ENCODE data around the gene DHX35.
"Not testable (repeated sequence)": the region's sequence is repeated elsewhere in the genome, so short reads cannot be mapped to it uniquely, and the experiment has no call there.

Gene DHX35

GRCh38 chr20:38941726-38942389 is 20.3 kb upstream of the DHX35 start:
- no peak for DNase-seq

- DNase-seq: no peak
These were observed 17.1 kb upstream of the DHX35 start for GRCh38 chr20:38945012-38945411.

GRCh38 chr20:38946836-38947235 is 15.3 kb upstream of the DHX35 start:
- no peak for DNase-seq

GRCh38 chr20:38947931-38948362 is 14.2 kb upstream of the DHX35 start:
- no peak for DNase-seq

- no peak for DNase-seq
These were observed 11.9 kb upstream of the DHX35 start for GRCh38 chr20:38950254-38950653.

- DNase-seq: no peak
These were observed 10.5 kb upstream of the DHX35 start for GRCh38 chr20:38951611-38952010.

- DNase-seq: no peak
These were observed 10.0 kb upstream of the DHX35 start for GRCh38 chr20:38952153-38952552.

- DNase-seq: no peak
These were observed 8.4 kb upstream of the DHX35 start for GRCh38 chr20:38953630-38954340.

GRCh38 chr20:38957235-38957876 is 4.8 kb upstream of the DHX35 start:
- no peak for DNase-seq

- no peak for DNase-seq
These were observed 4.1 kb upstream of the DHX35 start for GRCh38 chr20:38957915-38958485.

- not testable (repeated sequence) for DNase-seq
These were observed 1.9 kb upstream of the DHX35 start for GRCh38 chr20:38960187-38960687.

- no peak for DNase-seq
These were observed 557 bp upstream of the DHX35 start for GRCh38 chr20:38961530-38962043.

GRCh38 chr20:38962928-38963401 is 821 bp downstream of the DHX35 start:
- no peak for DNase-seq

- DNase-seq: no peak
These were observed 1.6 kb downstream of the DHX35 start for GRCh38 chr20:38963745-38964144.

GRCh38 chr20:38965264-38965663 is 3.1 kb downstream of the DHX35 start:
- no peak for DNase-seq

- no peak for DNase-seq
These were observed 5.9 kb downstream of the DHX35 start for GRCh38 chr20:38968090-38968489.

GRCh38 chr20:38969708-38970107 is 7.6 kb downstream of the DHX35 start:
- no peak for DNase-seq

- no peak for DNase-seq
These were observed 8.2 kb downstream of the DHX35 start for GRCh38 chr20:38970302-38970701.

- DNase-seq: no peak
These were observed 11.0 kb downstream of the DHX35 start for GRCh38 chr20:38973107-38973506.

- DNase-seq: no peak
These were observed 11.5 kb downstream of the DHX35 start for GRCh38 chr20:38973645-38974044.

- no peak for DNase-seq
These were observed 13.5 kb downstream of the DHX35 start for GRCh38 chr20:38975539-38976120.

- no peak for DNase-seq
These were observed 17.3 kb downstream of the DHX35 start for GRCh38 chr20:38979434-38979833.

GRCh38 chr20:38979842-38980241 is 17.7 kb downstream of the DHX35 start:
- no peak for DNase-seq

Data from right hindlimb (tissue), 1 donor.